Measurements from ENCODE around the gene CXCL8.

GRCh38 chr4:73777612-73778011, 37.2 kb downstream of the CXCL8 start:
- no peak for TF ChIP-seq POLR2AphosphoS5 (IDR thresholded peaks at IDR 0.05)
- TF ChIP-seq CTCF (IDR thresholded peaks at IDR 0.05), result no peak
- no peak for TF ChIP-seq POLR2A (IDR thresholded peaks at IDR 0.05)
- TF ChIP-seq EP300 (IDR thresholded peaks at IDR 0.05), result no peak

All from gastroesophageal sphincter (tissue), 3 donors.